GM12878 (cell line): ENCODE measurements around the gene KMT2E. TPM values are rescaled to one million over a fixed set of nuclear protein-coding genes. Genes with fewer than 3 reads are reported as not detected.

Source experiments
- ATAC-seq: fragments of 200-7000 bp; cut with Tn5 transposase; 3 replicates; pipeline ENCODE4 v1.9.1; 2020; ENCODE audit warnings: mild to moderate bottlenecking, moderate library complexity
- BruUV-seq: library from RNA; stranded (reverse); fragments of 400-500 nt; replicated peaks from 2 replicates; lab custom pipeline; 2021; lab: Mats Ljungman, UMichigan
- CTCF ChIA-PET: fragments of 300-600 bp; sonication (Branson Sonifier 250); formaldehyde crosslinking; extraction: SDS; loops from one replicate; lab custom pipeline; 2021; ENCODE audit warnings: inconsistent platforms; lab: Yijun Ruan, JAX
- POLR2A ChIA-PET: fragments of 350-600 bp; formaldehyde crosslinking; extraction: SDS; loops from one replicate; lab custom pipeline; 2021; ENCODE audit warnings: inconsistent platforms; lab: Charles Lee
- RAD21 ChIA-PET: fragments of 300-600 bp; sonication (Branson Sonifier 250); formaldehyde crosslinking; loops from one replicate; lab custom pipeline; 2023; ENCODE audit warnings: antibody characterized with exemption; ENCODE audit not compliant: unreplicated experiment; lab: Charles Lee
- SMC1A ChIA-PET: fragments of 300-600 bp; sonication (Branson Sonifier 250); formaldehyde crosslinking; loops from one replicate; lab custom pipeline; 2023; ENCODE audit not compliant: unreplicated experiment, uncharacterized antibody; lab: Charles Lee
- DNase-seq: peaks from one replicate; pipeline ENCODE4 v3.0.0-alpha.2; 2011; ENCODE audit warnings: low read depth, low spot score
- FAIRE-seq: peaks from 3 replicates; lab custom pipeline; 2011; peaks lifted over from hg19 to GRCh38; lab: Jason Lieb, UNC
- H2AFZ ChIP-seq: 2 replicates; pipeline ENCODE4 v1.6.0; 2011; ENCODE audit warnings: low read depth, low read length, control low read depth; ENCODE audit not compliant: control insufficient read depth
- H3K27ac ChIP-seq: 2 replicates; pipeline ENCODE4 v1.5.1; 2011; ENCODE audit warnings: control low read depth; ENCODE audit not compliant: control insufficient read depth, insufficient read depth
- H3K27me3 ChIP-seq, 2 experiments: replicated peaks in 1 of 2; 2 replicates each; pipeline versions ENCODE4 v1.6.0 to v1.6.1; 2011; ENCODE audit warnings: low read length in 1 of 2; ENCODE audit not compliant: control insufficient read depth in 2 of 2, insufficient read depth in 2 of 2
- H3K36me3 ChIP-seq, 2 experiments: 2 replicates each; pipeline ENCODE4 v1.5.1; 2011; ENCODE audit warnings: low read length in 1 of 2; ENCODE audit not compliant: control insufficient read depth in 2 of 2, insufficient read depth in 2 of 2
- H3K4me1 ChIP-seq: 2 replicates; pipeline ENCODE4 v1.6.1; 2011; ENCODE audit warnings: mild to moderate bottlenecking, low read length, moderate library complexity, mixed read lengths; ENCODE audit not compliant: control insufficient read depth, insufficient read depth
- H3K4me2 ChIP-seq: 2 replicates; pipeline ENCODE4 v1.6.0; 2011; ENCODE audit warnings: control low read depth; ENCODE audit not compliant: control insufficient read depth, insufficient read depth
- H3K4me3 ChIP-seq: fragments of 200-600 bp; sonication (generic); 2 replicates; pipeline ENCODE4 v1.5.1; 2016
- H3K79me2 ChIP-seq: 2 replicates; pipeline ENCODE4 v1.6.0; 2011; ENCODE audit warnings: low read length; ENCODE audit not compliant: control insufficient read depth, insufficient read depth
- H3K9ac ChIP-seq: 2 replicates; pipeline ENCODE4 v1.8.0; 2011; ENCODE audit warnings: low read length, control low read depth, mixed read lengths; ENCODE audit not compliant: control insufficient read depth, insufficient read depth
- H3K9me3 ChIP-seq: replicated peaks from 3 replicates; pipeline ENCODE4 v1.5.1; 2011; ENCODE audit warnings: mild to moderate bottlenecking, low read length; ENCODE audit not compliant: control insufficient read depth, insufficient read depth
- H4K20me1 ChIP-seq: 2 replicates; pipeline ENCODE4 v1.6.0; 2011; ENCODE audit not compliant: control insufficient read depth, insufficient read depth
- BHLHE40 ChIP-seq, 2 experiments: fragments of 450-650 bp in 1 of 2; IDR thresholded peaks; 2 replicates each; pipeline ENCODE4 v1.6.1; 2011 to 2017; ENCODE audit warnings: low read depth in 2 of 2, borderline replicate concordance in 1 of 2, improper control_type of control experiment in 1 of 2, low read length in 1 of 2, mild to moderate bottlenecking in 1 of 2
- DPF2 ChIP-seq: fragments of 450-650 bp; IDR thresholded peaks from 2 replicates; pipeline ENCODE4 v1.6.1; 2017; ENCODE audit warnings: mild to moderate bottlenecking
- FOXK2 ChIP-seq: fragments of 450-650 bp; IDR thresholded peaks from 2 replicates; pipeline ENCODE4 v1.6.1; 2017; ENCODE audit warnings: mild to moderate bottlenecking, moderate library complexity
- PAX8 ChIP-seq: fragments of 450-650 bp; IDR thresholded peaks from 2 replicates; pipeline ENCODE4 v1.6.1; 2017; ENCODE audit warnings: mild to moderate bottlenecking, moderate library complexity
- RB1 ChIP-seq: fragments of 450-650 bp; formaldehyde crosslinking; IDR thresholded peaks from 2 replicates; pipeline ENCODE4 v1.6.1; 2017; ENCODE audit warnings: mild to moderate bottlenecking, borderline replicate concordance
- SKIL ChIP-seq: fragments of 450-650 bp; IDR thresholded peaks from 2 replicates; pipeline ENCODE4 v1.6.1; 2017; ENCODE audit warnings: mild to moderate bottlenecking, low read depth, inconsistent platforms; ENCODE audit not compliant: poor library complexity, severe bottlenecking
- ZNF207 ChIP-seq: fragments of 450-650 bp; IDR thresholded peaks from 2 replicates; pipeline ENCODE4 v1.6.1; 2014; ENCODE audit warnings: antibody characterized with exemption, mild to moderate bottlenecking, borderline replicate concordance
- whole genome bisulfite sequencing: methylation state at CpG from one replicate; pipeline ENCODE4 v1.1.6; 2016; ENCODE audit warnings: low lambda C conversion rate; ENCODE audit not compliant: insufficient replicate concordance, insufficient coverage; ENCODE audit errors: missing lambda C conversion rate; 5-methylcytosine and 5-hydroxymethylcytosine counted together
- in situ Hi-C: fragments of 300-500 bp; cut with MboI; formaldehyde crosslinking; loops from 9 replicates; pipeline ENCODE4 v1.14.3; 2018; ENCODE audit warnings: mixed read lengths
- intact Hi-C: fragments of 100-400 bp; cut with micrococcal nuclease; formaldehyde crosslinking; loops from one replicate; pipeline ENCODE4 v1.14.2; 2022; ENCODE audit not compliant: unreplicated experiment
- polyA plus RNA-seq, 11 experiments: library from polyadenylated mRNA; depleted of rRNA in 4 of 11; unstranded in 6 of 11; stranded (reverse) in 5 of 11; fragments of >200 nt; fragmentation: Nextera tagmentation in 4 of 11; fragmentation: Illumina TruSeq in 1 of 11; extraction: Ambion mirVana in 4 of 11; extraction: Trizol in 1 of 11; gene quantifications; 1 replicate in 1 of 11; 2 replicates in 10 of 11; pipeline versions ENCODE4 v1.2.1 to v1.2.3, GENCODE V29; 2011 to 2016; ENCODE audit warnings: inconsistent platforms in 2 of 11, missing spikeins in 2 of 11, low read depth in 1 of 11
- total RNA-seq, 4 experiments: library from RNA; depleted of rRNA in 3 of 4; stranded (reverse); fragments of >200 nt in 3 of 4; fragmentation: Illumina TruSeq in 1 of 4; extraction: Trizol in 1 of 4; gene quantifications; 2 replicates each; pipeline versions ENCODE4 v1.2.1 to v1.2.3, GENCODE V29; 2013 to 2021
- TF ChIP-seq, protein P1 (sequence below): IDR thresholded peaks from 2 replicates; pipeline ENCODE4 v1.6.1; 2011; ENCODE audit warnings: low read depth, mild to moderate bottlenecking, low read length, moderate library complexity, borderline replicate concordance; ENCODE audit errors: extremely low read depth
- TF ChIP-seq, protein P2 (sequence below): fragments of 450-650 bp; IDR thresholded peaks from 2 replicates; pipeline ENCODE4 v1.6.1; 2016; ENCODE audit warnings: mild to moderate bottlenecking

The KMT2E gene
- total and polyA plus RNA-seq, 10 of the 15 experiments (the other 5 are each of a cell fraction or from before 2014, with no cell fraction given) = 13.2 to 68.1 (median 34.1) TPM

GRCh38 chr7:105088456-105088855 lies 74.5 kb downstream of the KMT2E start:
- Histone ChIP-seq H3K4me1 (no peaks in the 10 kb centered on the region), H3K79me2 (no peaks in the 10 kb centered on the region; the same call in 1 of the 2 replicates), H3K9me3 (no peaks in the 10 kb centered on the region), H3K4me3 (no peak overlapping the region), H2AFZ (no peak overlapping the region), H3K9ac (no peak overlapping the region), H3K27ac (no peak overlapping the region), H3K4me2 (no peak overlapping the region), H3K36me3 (peaks cover 3 to 21% of the 10 kb centered on the region in 2 experiments), H3K27me3 (no peaks in the 10 kb centered on the region), H4K20me1 (no peaks in the 10 kb centered on the region)
- ChIA-PET RAD21 (no interaction called here), POLR2A (no interaction called here), SMC1A (interaction anchor here (1.3 to 1.9 kb wide), 4 partner anchors 11 to 107 kb away, joined by 4 to 9 read pairs (median 4); no protein-coding TSS in a partner anchor), CTCF (interaction anchor here (0.8 to 1.4 kb wide), 3 partner anchors 9 to 108 kb away, joined by 3 to 6 read pairs (median 6); no protein-coding TSS in a partner anchor)
- TSS peak; percentile 41 for BruUV-seq
- intact Hi-C loops (no loop called here), in situ Hi-C loops (loop anchor here (25.0 kb wide), 1 partner anchor 1751 kb away; the partner anchor contains the start of genes DNAJC2 and PSMC2)
- ATAC-seq (no peak), DNase-seq (no peak), FAIRE-seq (no peak)
- WGBS = 83% methylated on average over 2 of the region's 2 CpGs
- TF ChIP-seq BHLHE40 (IDR thresholded peaks at IDR 0.05; ENCODE audit: borderline replicate concordance in 1 of 2, low read depth in 2 of 2, low read length in 1 of 2) (no peak), RB1 (no peak)

DNA sequence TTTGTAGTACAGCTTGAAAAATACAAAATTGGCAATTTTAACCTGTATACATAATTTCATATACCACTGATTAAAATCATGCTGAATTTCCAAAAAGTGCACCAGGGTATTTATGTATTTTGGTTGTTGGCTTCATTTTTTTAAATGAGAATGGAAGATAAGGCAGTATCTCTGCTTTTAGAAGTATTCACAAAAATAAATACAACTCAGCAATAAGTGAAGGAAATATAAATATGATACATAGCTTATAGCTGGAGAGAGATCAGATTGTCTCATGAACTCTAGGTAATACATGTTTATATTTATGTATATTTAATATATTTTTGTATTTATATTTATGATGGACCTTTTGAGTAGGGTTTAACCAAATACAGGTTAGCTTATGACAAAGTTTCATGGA lies 81.0 kb downstream of the KMT2E start:
- SMC1A ChIA-PET = interaction anchor here (0.9 to 1.5 kb wide), 4 partner anchors 8 to 40 kb away, joined by 3 to 4 read pairs (median 3); no protein-coding TSS in a partner anchor
- H3K27me3 ChIP-seq = no peaks in the 10 kb centered on the region
- H3K36me3 ChIP-seq = peaks cover 3 to 32% of the 10 kb centered on the region in 2 experiments
- no peak overlapping the region for H2AFZ ChIP-seq
- H3K9ac ChIP-seq = no peak overlapping the region
- no peak overlapping the region for H3K27ac ChIP-seq
- no peaks in the 10 kb centered on the region; the same call in none of the 2 replicates for H3K79me2 ChIP-seq
- intact Hi-C loops (no loop called here), in situ Hi-C loops (loop anchor here (25.0 kb wide), 1 partner anchor 1758 kb away; the partner anchor contains the start of genes DNAJC2 and PSMC2)
- ATAC-seq (no peak), DNase-seq (no peak), FAIRE-seq (no peak)
- H3K4me1 ChIP-seq = peaks cover 12% of the 10 kb centered on the region; the same call in 1 of the 2 replicates
- H4K20me1 ChIP-seq = no peaks in the 10 kb centered on the region
- no TSS peak for BruUV-seq
- CTCF ChIA-PET = interaction anchor here (1.5 to 2.0 kb wide), 2 partner anchors 46 to 114 kb away, joined by 4 to 5 read pairs; no protein-coding TSS in a partner anchor
- H3K4me2 ChIP-seq = no peak overlapping the region
- POLR2A ChIA-PET = interaction anchor here (0.8 kb wide), 1 partner anchor 111 kb away, joined by 3 read pairs; no protein-coding TSS in a partner anchor
- RAD21 ChIA-PET = no interaction called here
- no peak overlapping the region for H3K4me3 ChIP-seq
- H3K9me3 ChIP-seq = no peaks in the 10 kb centered on the region
- no peak for TF ChIP-seq FOXK2
- TF ChIP-seq, protein P1, sequence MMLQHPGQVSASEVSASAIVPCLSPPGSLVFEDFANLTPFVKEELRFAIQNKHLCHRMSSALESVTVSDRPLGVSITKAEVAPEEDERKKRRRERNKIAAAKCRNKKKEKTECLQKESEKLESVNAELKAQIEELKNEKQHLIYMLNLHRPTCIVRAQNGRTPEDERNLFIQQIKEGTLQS = no peak
- TF ChIP-seq, protein P2, sequence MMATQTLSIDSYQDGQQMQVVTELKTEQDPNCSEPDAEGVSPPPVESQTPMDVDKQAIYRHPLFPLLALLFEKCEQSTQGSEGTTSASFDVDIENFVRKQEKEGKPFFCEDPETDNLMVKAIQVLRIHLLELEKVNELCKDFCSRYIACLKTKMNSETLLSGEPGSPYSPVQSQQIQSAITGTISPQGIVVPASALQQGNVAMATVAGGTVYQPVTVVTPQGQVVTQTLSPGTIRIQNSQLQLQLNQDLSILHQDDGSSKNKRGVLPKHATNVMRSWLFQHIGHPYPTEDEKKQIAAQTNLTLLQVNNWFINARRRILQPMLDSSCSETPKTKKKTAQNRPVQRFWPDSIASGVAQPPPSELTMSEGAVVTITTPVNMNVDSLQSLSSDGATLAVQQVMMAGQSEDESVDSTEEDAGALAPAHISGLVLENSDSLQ = no peak
- no peak for TF ChIP-seq PAX8
- no peak for TF ChIP-seq ZNF207
- TF ChIP-seq SKIL = no peak
- no peak for TF ChIP-seq DPF2
